Gastrocnemius medialis (tissue), 4 donors: ENCODE data around the gene LILRB4.

Experiments
- CTCF ChIP-seq, 5 experiments: fragments of 450-650 bp in 3 of 5; fragments of 200-600 bp in 2 of 5; sonication (generic) in 2 of 5; IDR thresholded peaks in 4 of 5; conservative IDR thresholded peaks in 1 of 5; 1 replicate in 4 of 5; 2 replicates in 1 of 5; pipeline ENCODE4 v1.5.1; 2016 to 2019; ENCODE audit warnings: antibody characterized with exemption in 5 of 5, mild to moderate bottlenecking in 3 of 5, moderate library complexity in 3 of 5
- POLR2A ChIP-seq, 2 donors: fragments of 450-650 bp; IDR thresholded peaks; one replicate each; pipeline ENCODE4 v1.6.1; 2017; ENCODE audit warnings: antibody characterized with exemption in 2 of 2, mild to moderate bottlenecking in 2 of 2, moderate library complexity in 2 of 2

- TF ChIP-seq CTCF (IDR thresholded peaks at IDR 0.05 in 4 of 5, conservative IDR thresholded peaks at IDR 0.05 in 1 of 5): no peak
- TF ChIP-seq POLR2A (IDR thresholded peaks at IDR 0.05): no peak
Observed at GRCh38 chr19:54696117-54696548, 33.3 kb downstream of the LILRB4 start.
